GM19023 (cell line): Measurements from ENCODE around the gene PCID2.

ENCODE experiments used
- ATAC-seq: cut with Tn5 transposase; IDR thresholded peaks from one replicate; pipeline ENCODE4 v1.9.1; 2021; ENCODE audit warnings: mild to moderate bottlenecking, moderate library complexity; ENCODE audit not compliant: unreplicated experiment

The PCID2 gene

DNA sequence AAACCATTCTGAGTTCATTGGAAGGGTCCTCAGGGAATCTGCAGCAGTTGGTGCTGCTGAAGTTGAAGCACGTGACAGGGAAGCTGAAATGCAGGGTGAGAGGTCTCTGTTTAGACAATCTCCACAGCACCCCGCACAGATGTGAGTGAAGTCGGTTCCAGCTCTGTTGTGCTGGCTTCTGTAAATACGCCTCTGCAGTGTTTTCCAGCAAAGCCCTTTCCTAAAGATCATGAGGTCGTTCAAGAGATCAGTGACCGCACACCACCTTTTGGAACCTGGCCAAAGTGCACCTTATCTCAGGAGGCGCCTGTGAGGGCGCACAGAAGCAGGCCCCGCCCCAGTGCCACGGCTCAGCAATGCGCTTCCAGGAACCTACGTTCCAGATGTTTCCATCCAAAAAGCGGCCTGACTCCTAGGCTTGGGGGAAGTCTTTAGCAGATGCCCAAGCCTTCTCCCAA, 11.7 kb upstream of the PCID2 start:
- ATAC-seq: no peak

DNA sequence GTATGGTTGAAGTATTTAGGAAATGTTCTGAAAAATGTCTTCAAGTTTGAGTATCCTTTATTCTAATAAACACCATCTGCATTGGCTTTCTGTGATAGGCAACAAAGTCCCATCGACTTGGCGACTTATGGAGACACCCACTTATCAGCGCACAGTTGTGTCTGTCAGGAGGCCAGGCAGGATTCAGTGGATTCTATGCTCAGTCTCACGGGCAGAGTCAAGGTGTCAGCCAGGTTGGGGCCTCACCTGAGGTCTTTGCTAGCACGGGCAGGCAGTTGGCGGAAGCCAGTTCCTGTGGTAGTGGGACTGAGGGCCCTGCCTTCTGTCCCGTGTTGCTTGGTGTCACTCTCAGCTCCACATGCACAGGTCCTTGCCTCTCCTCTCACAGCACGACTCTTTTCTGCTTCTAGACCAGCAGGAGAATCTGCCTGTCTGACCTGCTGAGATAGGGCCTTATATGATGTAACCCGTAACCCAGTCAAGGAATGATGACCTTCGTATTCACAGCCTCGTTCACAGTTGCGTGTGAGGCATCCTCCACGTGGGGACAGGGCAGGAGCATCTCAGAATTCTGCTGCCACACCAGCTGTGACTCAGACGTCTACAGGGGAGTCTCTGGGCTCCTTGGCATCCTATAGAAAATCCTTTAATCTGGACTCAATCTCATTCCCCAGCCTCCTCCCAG, 10.9 kb upstream of the PCID2 start:
- no peak for ATAC-seq

DNA sequence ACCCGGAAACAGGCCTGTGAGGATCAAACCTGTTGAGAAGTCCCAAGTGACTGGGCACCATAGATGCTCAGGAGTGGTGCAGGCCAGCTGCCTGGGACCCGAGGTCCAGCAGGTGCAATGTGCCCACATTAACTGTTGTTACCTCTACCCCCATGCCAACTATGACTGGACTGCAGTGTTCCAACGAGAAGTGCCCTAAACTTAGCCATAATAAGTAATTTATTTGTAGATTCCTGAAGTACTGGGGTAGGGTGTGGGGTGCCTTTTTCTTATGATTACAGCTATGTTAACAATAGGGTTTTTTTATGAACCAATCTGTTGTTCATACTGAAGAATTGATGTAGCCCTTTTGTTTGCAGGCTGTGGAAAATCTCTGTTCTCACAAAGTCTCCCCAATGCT, 10.1 kb upstream of the PCID2 start:
- no peak for ATAC-seq

DNA sequence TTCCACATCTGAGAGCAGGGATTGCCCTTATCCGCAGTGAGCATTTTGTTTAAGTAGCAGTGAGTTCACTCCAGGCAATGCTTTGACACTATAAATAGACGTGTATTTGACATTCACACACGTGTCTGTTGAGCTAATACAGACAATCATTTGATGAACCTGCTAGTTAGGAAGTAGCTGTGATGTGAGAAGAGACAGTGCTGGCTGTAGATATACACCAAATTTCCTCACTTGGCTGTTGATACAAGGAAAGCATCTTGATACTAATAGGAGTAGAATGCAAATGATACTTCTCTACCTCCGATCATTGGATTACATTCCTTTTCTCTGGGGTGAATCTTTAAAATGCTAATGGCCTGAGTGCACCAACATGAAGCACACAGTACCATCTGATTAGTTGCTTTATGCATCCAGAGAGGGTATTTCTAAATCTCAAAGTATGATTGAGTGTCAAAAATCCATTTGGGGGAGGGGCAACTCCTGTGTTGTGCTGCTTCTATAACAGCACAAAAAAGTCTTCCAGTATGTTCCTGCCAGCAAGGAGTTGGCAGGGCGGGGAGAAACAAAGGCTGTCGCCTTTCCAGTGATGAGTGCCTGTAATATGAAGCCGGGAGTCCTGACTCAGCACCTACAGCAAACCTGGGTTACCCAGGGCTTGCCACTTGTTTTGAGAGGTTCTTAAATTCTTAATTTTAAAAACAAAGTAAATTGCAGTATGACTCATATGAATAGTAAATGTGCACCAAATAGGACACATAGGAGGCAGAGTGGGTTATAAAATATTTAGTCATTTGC, 8.0 kb upstream of the PCID2 start:
- no peak for ATAC-seq

DNA sequence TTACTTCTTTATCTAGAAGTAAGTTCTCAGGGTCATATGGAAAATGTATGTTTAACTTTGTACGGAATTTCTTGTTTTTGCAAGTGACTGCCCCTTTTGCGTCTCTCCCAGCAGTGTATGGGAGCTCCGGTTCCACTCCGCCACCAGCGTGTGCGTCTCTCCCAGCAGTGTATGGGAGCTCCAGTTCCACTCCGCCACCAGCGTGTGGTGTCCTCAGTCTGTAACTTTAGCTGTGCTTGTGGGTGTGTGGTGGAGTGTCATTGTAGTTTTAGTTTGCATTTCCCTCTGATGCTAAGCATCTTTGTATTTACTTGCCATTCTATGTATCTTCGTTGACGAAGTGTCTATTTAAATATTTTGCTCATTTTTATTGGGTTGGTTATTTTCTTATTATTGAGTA, 3.3 kb upstream of the PCID2 start:
- no peak for ATAC-seq

DNA sequence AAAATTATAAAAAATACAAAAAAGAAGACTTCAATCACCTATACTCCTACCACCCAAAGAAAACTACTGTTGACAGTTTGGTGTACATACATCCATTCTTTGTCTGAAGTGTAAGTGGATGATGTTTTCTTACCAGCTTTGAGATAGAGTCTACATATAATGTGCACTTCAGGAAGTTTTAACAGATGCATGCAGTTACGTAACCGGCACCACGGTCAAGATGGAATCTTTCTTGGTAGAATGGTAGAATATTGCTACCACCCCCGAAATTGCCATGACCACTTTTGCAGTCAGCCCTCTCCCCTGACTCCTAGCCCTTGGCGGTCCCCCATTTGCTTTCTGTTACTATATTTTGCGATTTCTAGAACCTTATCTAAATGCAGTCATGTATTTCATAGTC, 2.4 kb upstream of the PCID2 start:
- ATAC-seq: no peak

DNA sequence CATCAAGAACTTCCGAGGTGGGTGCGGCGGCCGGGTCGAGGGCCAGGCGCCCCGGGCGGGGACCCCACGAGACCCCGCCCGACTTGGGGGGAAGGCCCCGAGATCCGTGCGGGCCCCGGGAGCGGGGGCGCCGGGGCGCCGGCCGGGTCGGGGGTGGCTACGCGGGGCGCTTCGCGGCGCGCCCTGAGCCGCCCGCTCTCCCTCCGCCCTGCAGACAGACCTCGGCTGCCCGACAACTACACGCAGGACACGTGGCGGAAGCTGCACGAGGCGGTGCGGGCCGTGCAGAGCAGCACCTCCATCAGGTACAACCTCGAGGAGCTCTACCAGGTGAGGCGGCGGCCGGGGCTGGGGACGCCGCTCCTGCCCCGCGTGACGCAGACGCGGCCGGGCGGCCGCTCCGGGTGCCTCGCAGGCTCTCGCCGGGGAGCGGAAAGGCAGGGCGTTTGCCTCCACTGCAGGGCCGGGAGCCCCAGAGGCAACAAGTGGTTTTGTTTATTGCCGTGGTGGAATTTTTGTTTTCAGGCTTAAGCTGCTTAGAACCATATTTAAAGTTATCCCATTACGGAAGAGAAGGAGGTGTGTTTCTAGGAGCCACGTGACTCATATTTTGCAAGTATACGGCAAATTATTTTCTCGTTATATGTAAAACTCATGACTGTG, 1.4 kb upstream of the PCID2 start:
- peak; percentile 39 for ATAC-seq

DNA sequence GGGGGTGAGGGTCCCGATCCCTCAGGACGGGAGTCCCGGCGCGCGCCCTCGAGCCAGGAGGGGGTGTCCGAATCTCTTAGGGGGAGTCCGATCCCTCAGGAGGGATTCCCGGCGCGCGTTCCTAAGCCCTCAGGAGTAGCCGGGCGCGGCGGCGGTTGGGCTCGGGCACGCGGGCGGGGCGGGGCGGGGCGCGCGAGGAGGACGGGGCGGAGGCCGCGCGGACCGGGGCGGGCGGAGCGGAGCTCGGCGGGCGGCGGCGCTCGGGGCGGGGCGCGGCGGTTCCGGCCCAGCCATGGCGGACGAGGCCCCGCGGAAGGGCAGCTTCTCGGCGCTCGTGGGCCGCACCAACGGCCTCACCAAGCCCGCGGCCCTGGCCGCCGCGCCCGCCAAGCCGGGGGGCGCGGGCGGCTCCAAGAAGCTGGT, 878 bp upstream of the PCID2 start, which contains the start of gene CUL4A:
CUL4A (plus strand) TSS at position 278 of the 423 bp plus-strand sequence; CDS start at position 293, 15 bp downstream.
- ATAC-seq: peak; percentile 50

DNA sequence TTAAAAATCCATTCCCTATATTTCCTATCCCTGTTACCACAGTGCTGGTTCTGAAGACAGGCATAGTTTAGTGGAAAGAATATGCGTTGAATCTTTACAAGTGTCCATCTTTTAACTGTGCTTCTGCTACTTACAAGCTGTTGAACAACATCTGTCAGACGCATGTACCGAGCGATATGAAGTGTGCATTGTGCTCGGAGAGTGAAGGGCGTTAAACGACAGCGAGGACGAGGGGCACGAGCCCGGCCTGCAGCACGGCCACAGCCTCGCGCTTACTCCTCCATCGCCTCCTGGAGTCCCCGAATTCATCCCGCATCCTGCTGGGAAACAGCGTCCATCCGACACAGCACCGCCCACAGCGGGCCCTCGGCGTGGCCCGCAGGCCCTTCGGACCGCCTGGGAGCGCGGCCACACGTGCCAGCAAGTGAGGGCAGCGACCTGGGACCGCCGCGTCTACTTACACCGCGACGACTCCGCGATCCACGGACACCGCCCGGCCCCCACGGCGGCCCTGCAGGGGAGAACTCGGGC, 514 bp downstream of the PCID2 start:
- peak; percentile 8 for ATAC-seq

DNA sequence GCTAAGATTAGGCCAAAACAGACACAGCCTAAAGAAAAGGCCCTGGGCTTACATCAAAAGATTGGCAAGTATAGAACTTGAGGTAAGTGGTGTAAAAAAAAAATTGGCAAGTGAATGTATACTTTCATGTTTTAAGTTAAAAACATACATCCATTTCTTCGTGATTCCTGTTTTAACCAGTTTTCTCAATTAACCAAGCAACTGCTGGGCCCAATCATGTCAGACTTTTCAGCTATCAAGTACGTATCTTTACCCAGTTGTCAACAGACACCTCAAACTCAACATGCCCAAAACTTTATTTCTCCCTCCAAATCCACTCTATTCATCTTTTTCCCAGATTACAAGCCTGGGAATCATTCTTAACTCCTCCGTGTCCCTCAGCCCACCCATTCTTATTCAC, 1.0 kb downstream of the PCID2 start:
- ATAC-seq: no peak

DNA sequence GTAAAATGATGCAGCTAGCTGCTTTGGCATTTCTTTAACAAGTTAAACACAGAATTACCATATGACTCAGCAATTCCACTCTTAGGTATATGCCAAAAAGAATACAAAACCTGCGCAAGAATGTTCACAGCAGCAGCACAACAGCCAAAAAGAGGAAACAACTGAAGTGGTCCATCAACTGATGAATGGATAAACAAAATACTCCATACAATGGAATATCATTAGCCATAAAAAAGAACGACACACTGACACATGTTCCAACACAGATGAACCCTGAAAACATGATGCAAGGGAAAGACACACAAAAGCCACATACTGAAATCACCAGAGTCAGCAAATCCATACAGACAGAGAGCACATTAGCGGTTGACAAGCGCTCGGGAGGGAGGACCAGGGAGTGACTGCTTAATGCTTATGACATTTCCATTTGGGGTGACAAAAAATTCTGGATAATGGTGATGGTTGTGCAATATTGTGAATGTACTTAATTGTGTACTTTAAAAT, 3.0 kb downstream of the PCID2 start:
- no peak for ATAC-seq

DNA sequence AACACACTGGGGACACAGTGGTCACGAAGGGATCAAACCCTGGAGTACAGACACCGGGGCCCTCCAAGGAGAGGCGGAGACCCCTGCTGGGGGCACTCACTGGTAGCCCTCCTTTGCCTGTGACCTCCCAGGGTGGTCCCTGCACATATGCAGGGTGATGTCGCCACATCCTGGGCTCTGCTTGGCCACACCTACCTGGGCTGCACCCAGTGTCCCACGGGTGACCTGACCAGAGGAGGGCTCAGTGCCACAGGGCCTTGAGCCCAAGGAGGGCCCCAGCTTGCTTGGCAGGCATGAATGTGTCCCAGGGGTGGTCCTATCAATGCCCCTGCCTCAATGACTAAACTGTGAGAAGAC, 4.1 kb downstream of the PCID2 start:
- no peak for ATAC-seq

DNA sequence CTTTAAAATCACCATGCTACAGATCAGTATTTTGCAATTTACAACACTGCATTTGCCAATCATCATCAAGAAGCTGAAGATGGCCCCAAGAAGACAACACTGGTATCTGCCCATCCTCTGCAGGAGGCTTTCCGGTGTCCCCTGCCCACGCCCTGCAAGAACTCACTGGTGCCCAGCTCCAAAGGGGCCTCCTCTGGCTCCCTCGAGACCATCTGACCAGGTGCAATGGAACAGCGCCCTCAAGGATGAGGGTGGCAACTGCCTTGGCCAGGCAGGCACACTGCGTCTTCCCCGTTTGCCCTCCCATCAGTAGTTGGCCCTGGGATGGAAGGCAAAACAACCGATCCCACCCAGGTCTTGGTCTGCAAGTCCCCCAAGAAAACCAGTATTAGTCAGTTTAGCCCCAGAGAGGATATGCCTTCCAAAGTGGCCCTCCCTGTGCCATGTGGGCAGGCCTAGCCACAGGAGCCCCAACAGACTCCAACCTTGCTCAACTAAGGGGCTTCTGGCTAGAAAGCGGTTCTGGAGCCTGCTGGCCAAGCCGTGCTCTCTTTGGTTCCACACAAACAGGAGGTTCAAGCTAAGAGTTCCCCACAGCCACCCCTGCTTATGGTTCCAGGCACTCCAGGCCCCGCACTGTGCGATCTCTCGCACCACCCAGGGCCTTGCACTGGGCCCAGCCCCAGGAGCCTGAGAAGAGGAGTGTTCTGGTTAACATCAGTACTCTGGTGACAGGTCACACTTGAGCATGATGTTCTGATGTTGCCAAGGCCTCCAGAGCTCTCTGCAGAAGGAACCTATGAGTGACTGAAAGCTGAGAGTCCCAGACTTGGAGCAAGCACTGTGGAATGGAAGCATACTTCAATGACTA, 4.7 kb downstream of the PCID2 start:
- ATAC-seq: no peak

DNA sequence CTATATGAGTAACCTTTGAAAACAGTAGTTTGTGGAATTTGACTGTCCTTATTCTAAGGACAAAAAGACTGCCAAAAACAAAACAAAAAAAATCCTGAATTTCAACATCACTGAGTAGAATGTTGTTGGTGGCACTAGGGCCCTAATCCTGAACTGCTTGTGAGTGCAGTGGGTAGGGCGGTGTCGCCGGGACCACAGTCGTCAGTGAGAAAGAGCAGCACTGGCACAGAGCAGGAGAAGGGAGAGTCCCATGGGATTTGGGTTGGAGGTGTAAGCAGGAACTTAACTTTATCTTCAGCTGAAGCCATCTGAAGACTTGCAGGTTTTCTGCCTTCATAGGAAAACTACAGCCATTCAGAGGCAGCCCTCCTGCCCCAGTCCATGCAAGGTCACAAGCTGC, 5.6 kb downstream of the PCID2 start:
- ATAC-seq: no peak

DNA sequence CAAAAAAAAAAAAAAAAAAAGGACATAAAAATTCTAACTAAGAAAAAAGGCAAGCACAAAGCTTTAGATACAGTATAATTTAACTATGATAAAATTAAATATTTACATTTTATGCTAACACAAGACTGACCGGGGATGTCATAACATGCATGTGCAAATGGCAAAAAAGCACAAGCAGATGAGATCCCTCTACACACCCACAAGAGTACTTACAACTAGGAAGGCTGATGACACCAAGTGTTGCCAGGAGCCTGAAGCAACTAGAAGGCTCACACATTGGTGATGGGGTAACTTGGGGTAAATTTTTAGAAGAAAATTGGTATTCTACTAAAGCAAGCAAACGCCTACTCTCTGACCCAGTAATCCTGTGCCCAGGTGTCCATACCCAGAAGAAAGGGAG, 6.7 kb downstream of the PCID2 start:
- ATAC-seq: no peak

DNA sequence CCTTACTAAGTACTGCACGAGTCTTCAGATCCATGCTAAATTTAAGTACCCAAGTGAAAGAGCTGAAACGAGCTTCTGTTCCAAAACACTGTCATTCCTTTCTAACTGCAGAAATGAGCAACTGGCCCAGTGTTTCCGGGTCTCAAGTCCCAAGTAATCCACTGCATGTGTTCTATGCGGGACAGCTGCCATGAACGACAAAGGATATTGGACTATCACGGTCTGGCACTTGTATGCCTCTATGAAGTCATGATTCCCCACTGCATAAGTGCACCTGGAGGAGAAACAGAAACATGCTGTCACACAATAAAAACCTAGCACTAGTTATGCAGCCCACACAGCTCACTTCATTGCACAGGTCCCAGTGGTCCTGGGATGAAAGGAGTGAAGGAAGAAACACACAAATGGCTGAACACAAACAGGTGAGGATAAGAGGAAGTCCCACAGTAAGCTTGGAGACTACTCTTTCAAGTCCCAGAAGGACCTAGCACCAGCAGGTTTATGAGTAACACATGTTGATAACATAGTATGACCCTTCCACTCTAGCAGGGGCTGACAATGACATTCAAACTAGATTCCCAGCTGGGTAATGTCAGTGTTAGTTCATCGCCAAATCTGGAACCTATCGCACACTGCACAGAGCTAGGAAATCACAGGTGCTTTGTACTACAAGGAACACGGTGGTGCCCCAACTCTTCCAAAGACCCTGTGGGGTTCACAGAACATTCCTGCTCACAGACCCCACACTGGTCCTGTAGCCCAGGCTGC, 11.3 kb downstream of the PCID2 start:
- ATAC-seq: no peak

DNA sequence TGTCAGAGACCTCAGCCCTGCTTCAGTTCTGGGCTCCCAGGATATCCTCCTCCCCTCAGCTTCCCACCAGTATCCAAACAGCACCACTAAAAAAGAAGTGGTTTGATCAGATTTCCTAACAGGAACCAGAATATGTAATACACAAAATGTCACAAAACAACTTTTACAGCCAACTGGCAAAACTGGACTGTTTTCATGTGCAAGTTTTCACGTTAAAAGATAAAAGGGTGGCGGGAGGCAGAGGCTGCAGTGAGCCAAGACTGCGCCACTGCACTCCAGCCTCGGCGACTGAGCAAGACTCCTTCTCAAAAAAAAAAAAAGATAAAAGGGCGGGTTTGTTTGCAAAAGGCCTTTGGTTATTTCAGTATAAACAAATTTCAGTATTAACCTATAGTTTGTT, 13.1 kb downstream of the PCID2 start:
- ATAC-seq: no peak

DNA sequence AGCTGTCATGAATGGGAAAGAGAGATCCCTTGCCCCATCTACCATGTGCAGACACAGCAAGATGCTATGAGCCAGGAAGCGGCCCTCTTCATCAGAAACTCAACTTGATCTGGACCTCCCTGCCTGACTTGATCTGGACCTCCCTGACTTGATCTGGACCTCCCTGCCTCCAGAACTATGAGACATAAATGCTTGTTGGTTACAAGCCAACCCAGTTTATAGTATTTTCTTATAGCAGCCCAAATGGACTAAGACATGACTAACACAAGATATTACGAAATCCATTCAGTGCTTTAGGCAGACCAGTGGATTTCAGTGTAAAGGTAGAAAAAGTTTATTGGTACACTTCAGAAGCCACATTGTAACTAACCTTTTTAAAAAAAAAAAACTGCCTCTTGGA, 15.6 kb downstream of the PCID2 start:
- no peak for ATAC-seq

DNA sequence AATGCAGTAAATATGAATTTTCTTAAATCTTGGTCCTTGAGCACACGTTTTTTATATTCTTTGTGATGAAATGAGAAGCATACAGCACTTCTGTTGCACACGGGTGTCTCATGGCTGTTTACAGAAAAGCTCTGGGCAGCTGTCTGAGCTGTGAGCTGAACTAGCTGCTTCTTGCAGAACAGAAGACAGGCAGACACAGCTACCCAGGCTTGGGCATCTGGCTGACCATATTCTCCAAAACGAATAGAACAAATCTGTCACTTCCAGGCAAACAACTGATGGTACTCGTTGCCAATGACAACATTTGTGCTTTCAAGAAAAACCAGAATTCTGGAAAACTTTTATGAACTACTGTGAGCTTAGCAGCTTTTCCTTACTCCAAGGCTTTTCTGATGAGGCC, 16.2 kb downstream of the PCID2 start:
- no peak for ATAC-seq

DNA sequence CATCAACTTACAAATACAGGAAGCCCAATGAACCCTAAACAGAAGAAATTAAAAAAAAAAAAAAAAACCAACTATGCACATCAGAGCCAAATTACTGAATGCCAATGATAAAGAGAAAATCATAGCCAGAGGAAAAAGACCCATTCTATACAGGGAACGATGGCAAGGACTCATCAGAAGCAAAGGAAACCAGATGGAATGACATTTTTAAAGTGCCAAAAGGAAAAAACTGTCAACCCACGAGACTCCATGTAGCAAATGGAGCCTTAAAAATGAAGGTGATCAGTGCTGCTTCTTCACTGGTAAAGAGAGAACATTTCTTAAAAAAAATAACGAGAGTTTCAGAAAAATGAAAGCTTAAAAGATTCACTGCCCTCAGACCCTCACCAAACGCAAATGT, 18.3 kb downstream of the PCID2 start:
- no peak for ATAC-seq
